Measurements from ENCODE around the gene ARVCF.

Gene ARVCF

DNA sequence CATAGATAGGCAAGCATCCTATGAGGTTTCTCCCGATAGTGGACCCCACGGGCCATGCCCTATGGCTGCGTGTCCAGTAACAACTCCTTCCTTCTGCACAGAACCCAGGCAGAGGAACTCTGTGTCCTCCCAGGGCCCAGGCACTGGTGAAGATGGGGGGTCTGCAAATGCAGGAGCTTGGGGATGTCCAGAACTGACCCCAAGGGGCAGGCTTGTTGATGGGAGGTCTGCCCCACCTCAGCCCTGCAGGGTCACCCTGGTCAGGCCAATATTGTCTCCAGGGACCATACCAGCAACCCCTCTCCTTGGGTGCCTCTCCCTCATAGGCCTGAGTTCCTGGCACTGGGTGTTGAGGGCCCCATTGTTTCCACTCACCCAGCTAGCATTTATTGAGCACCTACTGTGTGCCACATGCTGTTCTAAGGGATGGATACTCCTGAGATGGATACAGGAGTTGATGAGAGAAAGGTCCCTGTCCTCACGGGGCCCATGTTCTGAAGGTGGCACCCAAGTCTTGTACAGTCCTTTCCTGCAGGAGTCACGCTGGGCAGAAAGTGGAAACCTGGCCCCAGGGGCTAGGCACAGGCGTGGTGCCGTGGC lies 48.7 kb downstream of the ARVCF start:
- Histone ChIP-seq H3K27ac (no peak overlapping the region), H3K4me3 (no peak overlapping the region), H3K36me3 (peaks cover 19 to 94% (median 88%) of the 10 kb centered on the region in 3 donors), H3K27me3 (no peaks in the 10 kb centered on the region), H3K4me1 (peaks cover 0 to 27% (median 6%) of the 10 kb centered on the region in 4 donors), H3K9me3 (no peaks in the 10 kb centered on the region)
- intact Hi-C loops (cut with DNase I; ENCODE audit: low total_unique reads): no loop called here
- DNase-seq: no peak
- TF ChIP-seq, protein P1, sequence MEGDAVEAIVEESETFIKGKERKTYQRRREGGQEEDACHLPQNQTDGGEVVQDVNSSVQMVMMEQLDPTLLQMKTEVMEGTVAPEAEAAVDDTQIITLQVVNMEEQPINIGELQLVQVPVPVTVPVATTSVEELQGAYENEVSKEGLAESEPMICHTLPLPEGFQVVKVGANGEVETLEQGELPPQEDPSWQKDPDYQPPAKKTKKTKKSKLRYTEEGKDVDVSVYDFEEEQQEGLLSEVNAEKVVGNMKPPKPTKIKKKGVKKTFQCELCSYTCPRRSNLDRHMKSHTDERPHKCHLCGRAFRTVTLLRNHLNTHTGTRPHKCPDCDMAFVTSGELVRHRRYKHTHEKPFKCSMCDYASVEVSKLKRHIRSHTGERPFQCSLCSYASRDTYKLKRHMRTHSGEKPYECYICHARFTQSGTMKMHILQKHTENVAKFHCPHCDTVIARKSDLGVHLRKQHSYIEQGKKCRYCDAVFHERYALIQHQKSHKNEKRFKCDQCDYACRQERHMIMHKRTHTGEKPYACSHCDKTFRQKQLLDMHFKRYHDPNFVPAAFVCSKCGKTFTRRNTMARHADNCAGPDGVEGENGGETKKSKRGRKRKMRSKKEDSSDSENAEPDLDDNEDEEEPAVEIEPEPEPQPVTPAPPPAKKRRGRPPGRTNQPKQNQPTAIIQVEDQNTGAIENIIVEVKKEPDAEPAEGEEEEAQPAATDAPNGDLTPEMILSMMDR (IDR thresholded peaks at IDR 0.05): no peak

DNA sequence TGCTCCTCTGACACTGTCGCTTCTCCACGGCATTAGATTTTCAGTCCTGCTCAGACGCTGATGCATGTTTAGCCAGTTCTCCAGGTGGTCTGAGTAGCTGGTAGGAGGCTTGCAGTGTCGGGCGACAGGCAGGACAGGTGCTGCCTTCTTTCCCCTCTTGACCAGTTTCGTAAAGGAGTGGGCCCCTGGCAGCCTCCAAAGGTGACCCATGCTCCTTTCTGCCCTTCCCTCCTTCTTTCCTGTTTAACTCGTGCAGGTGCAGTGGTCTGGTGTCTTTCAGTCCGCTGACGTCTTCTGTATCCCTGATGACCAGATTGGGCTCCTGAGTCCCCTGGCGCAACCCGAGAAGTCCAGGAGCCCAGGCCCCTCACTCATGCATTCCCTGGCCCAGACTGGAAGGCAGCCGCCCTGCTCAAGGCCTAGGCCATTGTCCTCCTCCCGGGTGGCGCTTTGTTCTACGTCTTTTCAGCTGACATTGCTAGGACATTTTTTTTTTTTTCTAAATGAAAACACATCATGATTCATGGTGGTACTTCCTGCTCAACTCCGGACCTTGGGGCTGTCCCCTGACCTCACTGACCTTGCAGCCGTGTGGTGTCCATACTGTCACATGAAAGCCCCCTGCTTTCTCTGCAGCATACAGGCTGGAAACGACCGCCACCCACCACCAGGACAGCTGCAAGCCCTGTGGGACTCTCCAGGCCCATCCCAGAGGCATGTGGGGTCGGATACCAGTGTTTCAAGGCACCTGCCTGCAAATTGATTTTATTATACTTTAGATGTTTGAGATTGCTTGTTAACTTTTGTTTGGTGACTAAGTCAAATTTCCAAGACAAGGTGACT lies 49.5 kb downstream of the ARVCF start:
- Histone ChIP-seq H3K36me3 (peaks cover 16 to 86% (median 81%) of the 10 kb centered on the region in 3 donors), H3K27ac (no peak overlapping the region), H3K4me3 (no peak overlapping the region), H3K9me3 (no peaks in the 10 kb centered on the region), H3K27me3 (no peaks in the 10 kb centered on the region), H3K4me1 (peaks cover 0 to 35% (median 13%) of the 10 kb centered on the region in 4 donors)
- no peak for DNase-seq
- intact Hi-C loops (cut with DNase I; ENCODE audit: low total_unique reads): no loop called here
- TF ChIP-seq, protein P1 (IDR thresholded peaks at IDR 0.05): no peak

DNA sequence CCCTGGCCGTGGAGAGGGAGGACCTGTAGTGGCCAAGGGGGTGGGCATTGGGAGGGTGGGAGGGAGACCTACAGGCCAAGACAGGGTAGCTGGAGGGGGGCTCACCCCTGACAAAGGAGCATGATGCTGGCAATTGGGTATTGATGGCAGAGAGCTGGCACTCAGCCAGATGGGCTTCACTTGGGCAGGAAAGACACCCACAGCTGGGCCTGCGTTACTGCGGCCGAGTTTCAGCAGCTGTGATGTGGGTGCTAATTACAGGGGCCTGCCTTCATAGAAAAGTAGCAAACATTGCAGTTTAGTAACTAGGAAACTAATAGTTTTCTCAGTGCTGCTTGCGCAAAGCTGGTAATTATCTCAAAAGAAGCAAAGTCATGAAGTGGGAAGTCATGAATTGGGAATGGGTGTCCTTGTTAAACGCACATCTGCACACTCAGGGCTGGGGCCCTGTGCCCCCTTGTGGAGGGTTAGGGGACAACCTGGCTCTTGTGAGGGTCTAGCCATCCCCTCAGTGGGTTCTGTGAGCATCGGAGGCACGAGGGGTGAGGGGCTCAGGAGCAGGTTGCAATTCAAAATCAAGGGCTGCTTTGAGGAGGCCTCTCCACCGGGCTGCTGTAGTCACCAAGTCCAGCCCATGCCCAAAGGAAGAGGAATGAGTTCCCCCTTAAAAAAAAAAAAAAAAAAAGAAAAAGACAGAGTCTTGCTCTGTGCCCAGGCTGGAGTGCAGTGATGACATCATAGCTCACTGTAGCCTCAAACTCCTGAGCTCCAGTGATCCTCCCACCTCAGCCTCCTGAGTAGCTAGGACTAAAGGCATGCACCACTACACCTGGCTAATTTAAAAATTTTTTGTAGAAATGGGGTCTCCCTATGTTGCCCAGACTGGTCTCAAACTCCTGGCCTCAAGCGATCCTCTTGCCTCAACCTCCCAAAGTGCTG lies 50.6 kb downstream of the ARVCF start:
- Histone ChIP-seq H3K27me3 (no peaks in the 10 kb centered on the region), H3K4me3 (no peak overlapping the region), H3K4me1 (peaks cover 0 to 36% (median 14%) of the 10 kb centered on the region in 4 donors), H3K36me3 (peaks cover 16 to 75% (median 70%) of the 10 kb centered on the region in 3 donors), H3K27ac (no peak overlapping the region), H3K9me3 (no peaks in the 10 kb centered on the region)
- TF ChIP-seq, protein P1 (IDR thresholded peaks at IDR 0.05): no peak
- DNase-seq: no peak
- intact Hi-C loops (cut with DNase I; ENCODE audit: low total_unique reads): no loop called here

DNA sequence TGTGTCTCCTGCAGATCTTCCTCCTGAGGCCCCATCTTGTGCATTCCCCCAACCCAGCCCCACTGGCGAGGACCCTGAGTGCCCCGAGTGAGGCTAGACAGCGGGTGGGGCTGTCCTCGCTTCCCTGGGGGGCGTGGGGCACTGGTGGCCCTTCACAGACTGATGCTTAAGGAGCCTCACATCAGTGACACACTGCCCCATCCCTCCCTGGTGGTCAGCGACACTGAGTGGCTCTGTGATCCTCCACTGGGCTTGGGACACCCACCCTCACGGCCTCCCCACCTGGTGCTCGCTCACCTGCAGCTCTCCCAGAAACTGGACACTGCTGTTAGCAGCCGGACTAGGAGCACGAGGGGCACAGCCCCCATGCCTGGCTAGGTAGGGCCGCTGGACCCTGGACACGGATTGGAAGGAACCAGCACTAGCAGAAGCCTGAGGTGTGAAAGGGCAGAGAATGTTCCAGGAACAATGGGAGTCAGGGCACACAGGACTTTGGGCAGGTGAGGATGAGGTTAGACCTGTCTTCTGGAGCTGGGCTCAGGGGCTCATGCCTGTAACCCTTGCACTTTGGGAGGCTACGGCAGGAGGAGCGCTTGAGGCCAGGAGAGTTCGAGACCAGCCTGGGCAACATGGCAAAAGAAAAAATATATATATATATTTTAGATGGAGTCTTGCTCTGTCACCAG lies 51.8 kb downstream of the ARVCF start:
- peaks cover 16 to 63% (median 61%) of the 10 kb centered on the region in 3 donors for H3K36me3 ChIP-seq
- H3K4me3 ChIP-seq: no peak overlapping the region
- TF ChIP-seq, protein P1 (IDR thresholded peaks at IDR 0.05): no peak
- H3K4me1 ChIP-seq: peaks cover 0 to 34% (median 13%) of the 10 kb centered on the region in 4 donors
- intact Hi-C loops (cut with DNase I; ENCODE audit: low total_unique reads): no loop called here
- DNase-seq: no peak
- H3K9me3 ChIP-seq: no peaks in the 10 kb centered on the region
- no peaks in the 10 kb centered on the region for H3K27me3 ChIP-seq
- no peak overlapping the region for H3K27ac ChIP-seq
